Activated CD4-positive, alpha-beta T cell treated with anti-CD3 and anti-CD28 coated beads, Interleukin-10, Interleukin-2, amounts not matched to agents 100 ng/mL and 50 ng/mL, durations not matched to agents 16 hours and 8 hours (primary cell): ENCODE results near the gene TXNDC17.
"Not testable (repeated sequence)": the region's sequence is repeated elsewhere in the genome, so short reads cannot be mapped to it uniquely, and the experiment has no call there.

Source experiments
- DNase-seq: peaks from one replicate; pipeline ENCODE4 v3.0.0-alpha.2; 2020

Gene TXNDC17

GRCh38 chr17:6640536-6641246 lies at the start of gene TXNDC17, which contains the start of gene KIAA0753:
TSS of gene TXNDC17 (plus strand) at chr17:6641060. CDS start at chr17:6641083, 23 bp downstream.
TSS of gene KIAA0753 (minus strand) at chr17:6640711. CDS start at chr17:6635103, 5,608 bp downstream.
- peak; percentile 97 for DNase-seq

GRCh38 chr17:6591599-6592158 lies 49.2 kb upstream of the TXNDC17 start:
- DNase-seq, result no peak

GRCh38 chr17:6592173-6592572 lies 48.7 kb upstream of the TXNDC17 start:
- DNase-seq, result no peak

- DNase-seq, result not testable (repeated sequence)
Observed at GRCh38 chr17:6593371-6593770, 47.5 kb upstream of the TXNDC17 start.

GRCh38 chr17:6596081-6596480 lies 44.8 kb upstream of the TXNDC17 start:
- DNase-seq, result no peak

- DNase-seq, result no peak
Observed at GRCh38 chr17:6596511-6596910, 44.3 kb upstream of the TXNDC17 start.

- DNase-seq, result no peak
Observed at GRCh38 chr17:6596941-6597340, 43.9 kb upstream of the TXNDC17 start.

- no peak for DNase-seq
Observed at GRCh38 chr17:6597727-6598126, 43.1 kb upstream of the TXNDC17 start.

GRCh38 chr17:6599364-6599763 lies 41.5 kb upstream of the TXNDC17 start:
- no peak for DNase-seq

- DNase-seq, result no peak
Observed at GRCh38 chr17:6602141-6602540, 38.7 kb upstream of the TXNDC17 start.

GRCh38 chr17:6603744-6604325 lies 37.0 kb upstream of the TXNDC17 start:
- no peak for DNase-seq

GRCh38 chr17:6605142-6605541 lies 35.7 kb upstream of the TXNDC17 start:
- DNase-seq, result no peak

- no peak for DNase-seq
Observed at GRCh38 chr17:6608321-6608720, 32.5 kb upstream of the TXNDC17 start.

- DNase-seq, result no peak
Observed at GRCh38 chr17:6610011-6610410, 30.8 kb upstream of the TXNDC17 start.

GRCh38 chr17:6611231-6611630 lies 29.6 kb upstream of the TXNDC17 start:
- no peak for DNase-seq

- no peak for DNase-seq
Observed at GRCh38 chr17:6623941-6624340, 16.9 kb upstream of the TXNDC17 start.

GRCh38 chr17:6626616-6627015 lies 14.2 kb upstream of the TXNDC17 start:
- DNase-seq, result no peak

GRCh38 chr17:6627019-6627418 lies 13.8 kb upstream of the TXNDC17 start:
- DNase-seq, result no peak

GRCh38 chr17:6630390-6630789 lies 10.5 kb upstream of the TXNDC17 start:
- no peak for DNase-seq

- DNase-seq, result no peak
Observed at GRCh38 chr17:6632530-6632929, 8.3 kb upstream of the TXNDC17 start.

- DNase-seq, result no peak
Observed at GRCh38 chr17:6633263-6633662, 7.6 kb upstream of the TXNDC17 start.

- DNase-seq, result no peak
Observed at GRCh38 chr17:6636105-6636504, 4.8 kb upstream of the TXNDC17 start.

GRCh38 chr17:6636616-6637457 lies 4.0 kb upstream of the TXNDC17 start:
- no peak for DNase-seq
